GM04504 (cell line): ENCODE measurements around the gene GSC2.

Source experiments
- DNase-seq: peaks from one replicate; pipeline ENCODE4 v3.0.0-alpha.2; 2012; ENCODE audit warnings: low read depth

GSC2 gene

DNA sequence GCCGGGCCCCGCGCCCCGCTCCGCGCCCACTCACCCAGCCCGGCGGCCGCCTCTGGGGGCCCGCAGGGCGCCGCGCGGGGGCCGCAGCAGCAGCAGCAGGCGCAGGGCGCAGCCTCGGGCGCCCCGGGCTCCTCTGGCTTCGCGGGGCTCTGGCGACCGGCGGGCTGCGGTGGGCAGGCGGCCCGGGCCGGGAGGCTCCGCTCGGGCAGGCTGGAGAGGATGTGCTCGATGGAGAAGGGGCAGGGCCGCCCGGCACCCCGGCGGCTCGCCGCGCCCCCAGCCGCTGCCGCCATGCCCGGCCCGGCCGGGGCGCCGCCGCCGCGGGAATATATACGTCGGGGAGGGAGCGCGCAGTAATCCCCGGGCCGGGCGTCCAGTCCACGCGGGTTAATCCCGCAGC is at the start of gene GSC2:
GSC2 (minus strand) TSS at position 302 of the 400 bp plus-strand sequence; CDS start at position 293, 9 bp downstream.
- no peak for DNase-seq

DNA sequence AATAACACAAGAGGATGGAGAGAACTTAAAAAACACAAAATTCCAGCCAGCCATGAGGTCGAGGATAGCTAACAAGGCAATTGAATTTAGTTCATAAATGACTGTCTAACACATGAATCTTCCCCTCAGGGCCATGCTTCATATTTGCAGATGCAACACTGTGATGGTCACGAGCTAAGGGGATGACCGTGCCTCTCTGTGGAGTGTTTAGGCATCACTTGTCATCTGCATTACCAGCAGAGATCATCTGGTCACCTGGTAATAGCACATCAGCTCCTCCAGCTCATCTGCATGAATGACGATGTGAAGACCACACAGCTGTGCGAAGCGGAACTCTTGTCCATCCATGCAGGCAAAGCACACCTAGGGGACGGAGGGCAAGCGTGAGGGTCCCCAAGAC is 49.4 kb upstream of the GSC2 start:
- no peak for DNase-seq

DNA sequence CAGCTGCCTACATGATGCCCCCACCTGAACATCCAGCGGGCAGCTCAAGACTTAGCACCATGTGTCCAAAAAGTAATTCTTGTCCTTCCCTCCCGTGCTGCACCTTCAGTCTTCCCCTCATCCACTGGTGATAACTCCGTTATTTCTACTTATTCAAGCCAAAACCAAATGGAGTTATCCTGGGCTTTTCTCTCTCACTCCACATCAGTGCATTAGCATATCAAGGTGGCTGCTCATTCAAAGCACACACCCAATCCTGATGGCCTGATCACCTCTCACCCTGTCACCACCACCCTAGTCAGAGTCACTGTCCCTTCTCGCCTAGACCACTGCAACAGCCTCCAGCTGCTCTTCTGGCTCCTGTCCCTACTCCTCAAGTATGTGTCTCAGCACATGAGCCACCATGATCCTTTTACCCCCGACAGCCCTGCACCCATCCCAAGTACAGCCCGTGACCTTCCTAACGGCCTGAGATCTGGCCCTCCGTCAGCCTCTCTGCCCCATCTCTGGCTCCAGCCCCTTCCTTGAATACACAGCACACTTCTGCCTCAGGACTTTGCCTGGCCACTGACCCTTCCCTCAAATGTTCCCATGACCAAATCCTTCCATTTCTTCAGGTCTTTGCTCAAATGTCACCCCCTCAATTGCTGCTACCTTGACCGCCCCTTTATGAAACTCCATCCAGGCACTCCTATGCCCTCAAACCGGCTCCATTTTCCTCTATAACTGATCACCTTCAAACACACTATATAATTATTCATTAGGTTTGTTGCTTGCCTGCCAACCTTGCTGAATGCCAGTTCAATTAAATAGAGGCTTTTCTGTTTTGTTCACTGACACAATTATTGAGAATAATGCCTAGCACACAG is 48.1 kb upstream of the GSC2 start:
- no peak for DNase-seq

DNA sequence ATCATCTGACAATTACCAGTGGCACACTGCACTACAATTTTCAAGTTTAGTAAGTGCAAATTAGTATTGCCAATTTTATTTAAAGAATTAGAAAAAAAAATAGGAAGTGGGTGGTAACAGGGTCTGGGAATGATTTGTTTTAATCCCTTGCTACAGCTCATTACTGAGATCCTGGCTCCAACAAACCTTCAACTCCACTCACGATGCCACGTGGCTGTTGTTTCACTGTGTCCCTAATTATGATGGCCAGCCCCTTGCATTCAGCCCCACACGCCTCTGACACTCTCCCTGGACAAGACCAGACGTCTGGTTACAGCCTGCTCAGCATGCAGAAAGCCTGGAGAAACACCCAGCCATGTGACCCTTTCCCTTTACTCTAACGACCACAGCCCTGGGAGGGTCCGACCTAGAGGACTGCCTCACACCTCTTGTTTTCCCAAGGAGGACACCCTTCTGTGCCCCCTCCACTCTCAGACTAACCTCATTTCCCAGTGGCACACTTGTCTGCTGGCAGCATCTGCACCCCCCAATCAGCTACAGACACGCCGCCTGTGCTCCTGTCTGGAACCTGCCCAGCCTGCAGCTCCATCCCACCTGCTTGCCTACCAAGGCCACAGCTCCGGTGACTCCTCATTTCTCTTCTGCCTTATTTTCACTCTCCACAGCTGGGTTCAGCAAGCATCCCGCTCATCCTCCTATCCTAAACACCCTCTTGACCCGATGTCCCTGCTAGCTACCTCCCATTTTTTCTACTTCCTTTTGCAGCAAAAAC is 46.9 kb upstream of the GSC2 start:
- no peak for DNase-seq

GRCh38 chr22:19195796-19196731 is 46.0 kb upstream of the GSC2 start:
- no peak for DNase-seq

GRCh38 chr22:19194766-19195536 is 44.9 kb upstream of the GSC2 start:
- DNase-seq = no peak

DNA sequence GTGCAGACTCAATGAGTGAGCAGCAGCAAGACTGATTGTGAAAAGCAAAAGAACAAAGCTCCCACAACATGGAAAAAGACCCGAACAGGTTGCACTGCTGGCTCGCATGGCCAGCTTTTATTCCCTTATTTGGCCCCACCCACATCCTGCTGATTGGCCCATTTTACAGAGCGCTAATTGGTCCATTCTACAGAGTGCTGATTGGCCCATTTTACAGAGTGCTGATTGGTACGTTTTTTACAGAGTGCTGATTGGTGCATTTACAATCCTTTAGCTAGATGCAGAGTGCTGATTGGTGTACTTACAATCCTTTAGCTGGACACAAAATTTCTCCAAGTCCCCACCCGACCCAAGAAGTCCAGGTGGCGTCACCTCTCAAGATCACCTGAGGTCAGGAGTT is 43.8 kb upstream of the GSC2 start:
- no peak for DNase-seq

DNA sequence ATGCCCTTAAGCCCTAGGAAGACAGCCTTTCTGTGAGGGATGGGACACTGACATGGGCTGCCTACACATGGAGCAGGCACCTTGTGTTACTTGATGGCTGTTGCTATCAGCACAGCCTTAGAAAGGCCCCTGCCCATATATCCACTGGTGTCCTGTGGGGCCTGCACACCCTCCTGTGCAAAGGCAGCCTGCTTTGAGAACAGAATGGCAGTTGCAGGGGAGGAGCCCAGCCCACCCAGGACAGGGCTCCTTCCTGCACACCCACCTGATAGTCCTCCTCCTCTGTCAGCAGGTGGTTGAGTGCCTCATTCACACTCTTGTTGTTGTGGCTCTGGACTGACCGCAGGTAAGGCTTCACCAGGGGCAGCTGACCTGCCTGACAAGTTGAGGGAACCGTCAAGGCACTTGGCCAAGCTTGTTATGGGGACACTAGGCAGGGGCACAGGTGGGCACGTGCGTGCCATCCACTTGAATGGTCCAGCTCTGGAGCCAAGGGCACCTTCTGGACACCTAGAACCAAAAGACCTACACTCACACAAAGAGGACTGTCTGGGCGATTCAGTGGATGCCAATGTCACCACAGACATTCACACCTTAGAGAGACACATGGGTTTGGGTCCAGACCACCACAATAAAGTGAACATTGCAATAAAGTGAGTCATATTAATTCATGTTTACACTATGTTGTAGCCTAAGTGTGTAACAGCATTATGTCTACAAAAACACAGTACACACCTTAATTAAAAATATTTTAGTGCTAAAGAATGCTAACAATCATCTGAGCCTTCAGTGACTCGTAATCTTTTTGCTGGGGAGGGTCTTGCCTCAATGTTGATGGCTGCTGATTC is 37.8 kb upstream of the GSC2 start:
- no peak for DNase-seq

DNA sequence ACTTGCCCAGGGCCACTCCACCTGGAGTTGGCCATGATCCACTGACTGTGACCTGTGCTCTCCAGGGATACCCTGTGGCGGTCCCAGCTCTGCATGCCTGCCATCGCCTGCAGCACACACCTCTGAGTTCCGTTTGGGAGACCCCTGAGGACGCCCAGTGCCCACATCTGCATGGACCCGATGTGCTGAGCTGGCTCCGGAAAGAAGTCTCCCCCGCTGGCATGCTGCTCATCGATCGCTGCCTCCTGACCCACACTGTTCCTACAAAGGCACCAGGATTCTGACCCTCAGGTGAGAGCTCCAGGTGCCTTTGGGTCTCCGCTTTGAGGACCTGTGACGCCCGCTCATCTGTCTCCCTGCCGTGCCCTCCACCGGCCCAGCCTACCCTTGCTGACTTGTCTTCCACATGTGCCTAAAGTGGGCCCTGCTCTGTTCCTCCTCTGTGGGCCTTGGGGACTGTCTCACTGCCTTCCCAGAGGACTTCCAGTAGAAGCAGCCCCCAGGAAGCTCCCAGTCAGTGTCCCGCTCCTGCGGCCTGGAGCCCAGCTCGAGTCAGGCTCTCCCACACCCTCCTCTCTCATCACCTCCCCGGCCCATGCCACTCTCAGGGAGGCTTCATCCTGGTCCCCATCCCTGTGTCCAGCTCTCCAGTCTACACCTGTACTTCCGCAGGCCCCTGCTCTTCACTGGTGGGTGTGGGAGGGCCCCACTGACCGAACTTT is 34.3 kb upstream of the GSC2 start:
- DNase-seq = no peak

DNA sequence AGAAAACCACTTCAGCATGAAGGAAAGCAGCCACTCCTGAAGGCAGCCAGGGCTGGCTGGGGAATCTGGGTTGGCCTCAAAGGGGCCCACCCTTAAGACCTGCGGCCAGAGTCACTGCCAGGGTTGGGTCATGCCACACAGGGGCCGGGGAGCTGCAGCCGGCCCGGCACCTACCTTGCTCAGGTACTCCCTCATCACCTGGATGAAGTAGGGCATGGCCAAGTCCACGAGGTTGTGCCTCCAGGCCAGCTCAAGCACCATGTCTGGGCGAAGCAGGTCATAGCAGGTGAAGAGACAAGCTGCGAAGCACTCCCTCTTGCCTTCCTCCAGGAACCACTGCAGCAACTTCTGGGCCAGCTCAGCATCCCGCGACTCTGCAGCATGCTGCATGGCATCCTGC is 33.1 kb upstream of the GSC2 start:
- no peak for DNase-seq

DNA sequence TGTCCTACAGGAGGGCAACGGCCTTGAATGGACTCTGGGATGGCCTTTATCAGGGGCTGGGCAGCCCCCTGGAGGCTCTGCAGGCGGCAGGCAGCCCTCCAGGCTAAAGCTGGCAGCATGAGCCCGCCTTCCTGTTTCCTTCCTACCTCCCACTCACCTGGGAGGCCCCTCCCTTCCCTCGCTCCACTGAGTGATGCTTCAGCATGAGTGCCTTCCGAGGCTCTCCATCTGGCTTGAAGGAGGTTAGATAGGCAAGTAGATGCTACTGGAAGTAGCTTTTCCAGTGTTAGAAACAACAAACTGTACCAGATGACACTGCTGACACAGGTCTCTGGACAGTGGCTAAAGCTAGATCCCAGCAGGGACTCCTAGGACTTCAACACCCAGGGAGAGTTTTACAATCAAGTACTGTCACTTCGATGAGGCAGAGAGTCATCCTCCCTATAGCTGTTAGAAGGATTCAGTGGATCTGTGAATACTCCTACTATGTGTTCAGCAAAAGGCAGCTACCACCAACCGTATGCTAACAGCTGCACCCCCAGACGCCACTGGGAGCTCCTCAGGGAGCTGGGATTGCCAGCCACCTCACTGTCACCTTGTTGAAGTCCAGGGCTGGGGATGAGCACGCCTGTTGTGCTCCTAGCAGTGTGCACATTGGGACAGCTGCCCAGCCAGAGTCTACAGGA is 32.5 kb upstream of the GSC2 start:
- DNase-seq = no peak

DNA sequence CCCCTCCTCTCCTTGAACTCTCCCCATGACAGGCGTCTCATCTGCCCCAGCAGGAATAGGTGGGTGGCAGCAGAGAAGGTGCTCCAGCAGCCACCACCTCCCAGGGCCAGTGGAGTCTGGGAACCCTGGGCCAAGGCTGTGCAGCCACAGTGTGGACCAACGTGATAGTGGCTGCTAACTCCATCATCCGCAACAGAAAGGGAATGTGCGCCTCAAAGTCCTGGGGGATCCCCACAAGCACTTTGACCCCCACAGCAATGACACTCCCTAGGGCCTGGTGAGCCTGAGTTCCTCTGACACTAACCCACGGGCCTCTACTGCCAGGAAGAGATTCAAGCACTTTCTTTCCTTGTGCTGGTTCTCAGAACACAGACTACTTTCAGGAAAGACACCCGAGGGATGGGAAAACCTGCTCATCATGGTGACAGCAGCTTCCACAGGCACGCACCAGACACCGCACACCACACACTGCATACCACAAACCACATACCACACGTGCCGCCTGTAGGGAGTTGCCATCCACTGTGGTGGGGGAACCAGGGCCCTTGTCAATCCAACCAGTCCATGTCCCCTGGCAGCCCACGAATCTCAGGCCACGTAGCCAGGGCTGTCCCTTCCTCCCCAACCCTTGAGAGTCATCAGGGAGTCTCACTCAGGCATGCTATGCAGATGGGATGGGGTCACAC is 31.8 kb upstream of the GSC2 start:
- DNase-seq = no peak

DNA sequence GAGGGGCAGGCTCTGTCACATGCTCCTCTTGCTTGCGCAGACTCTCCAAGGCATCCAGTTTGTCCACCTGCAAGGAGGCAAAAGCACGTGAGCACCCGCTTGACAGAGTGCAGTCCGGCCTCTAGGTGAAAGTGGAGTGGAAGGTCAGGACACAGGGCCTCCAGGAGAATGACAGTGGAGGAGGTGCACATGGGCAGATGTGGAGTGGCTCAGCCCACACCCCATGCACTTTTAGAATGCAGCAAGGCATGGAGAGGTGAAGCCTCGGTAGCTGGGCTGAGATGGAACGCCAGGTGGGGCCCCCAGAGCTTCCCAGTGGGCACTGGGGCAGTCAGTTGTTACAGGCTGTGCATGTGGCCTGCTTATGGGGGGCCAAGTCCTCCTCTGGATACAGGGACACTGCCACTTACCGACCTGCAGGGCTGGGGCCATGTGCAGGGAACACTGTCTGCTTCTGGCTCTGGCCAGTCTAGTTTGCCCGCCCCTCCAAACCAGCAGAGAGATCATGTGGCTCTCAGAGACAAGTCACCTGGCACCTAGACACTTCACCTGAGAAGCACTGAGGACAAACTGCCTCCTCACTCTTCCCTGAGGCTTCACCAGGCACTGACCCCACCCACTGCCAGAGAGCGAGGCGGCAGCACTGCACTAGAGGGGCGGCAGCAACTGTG is 30.8 kb upstream of the GSC2 start:
- DNase-seq = no peak

DNA sequence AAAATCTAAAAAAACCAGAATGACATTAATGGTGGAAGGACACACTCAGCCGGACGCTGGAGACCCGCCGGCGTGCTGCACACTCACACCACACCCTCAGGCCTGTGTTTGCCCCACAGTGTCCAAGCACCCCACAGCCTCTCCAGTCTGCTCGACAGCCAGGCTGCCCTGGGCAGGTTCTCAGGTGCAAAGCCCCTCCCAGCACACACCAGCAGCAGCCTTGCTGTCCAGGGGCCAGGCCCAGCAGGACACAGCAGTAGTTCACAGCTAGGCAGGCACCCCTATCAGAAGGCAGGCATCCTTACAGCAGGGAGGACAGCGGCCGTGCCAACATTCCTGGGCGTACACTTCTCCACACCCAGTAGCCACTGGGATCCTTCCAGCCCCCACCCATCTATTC is 30.1 kb upstream of the GSC2 start:
- DNase-seq = no peak

- peak; percentile 58 for DNase-seq
These were observed 29.5 kb upstream of the GSC2 start for GRCh38 chr22:19179497-19180048.

- DNase-seq = peak; percentile 81
These were observed 28.8 kb upstream of the GSC2 start, which contains the start of gene SLC25A1 for GRCh38 chr22:19178657-19179496. Gene SLC25A1, minus strand, starts transcription at chr22:19178736. Its CDS starts 63 bp downstream, at chr22:19178673.
